CD4-positive, alpha-beta T cell treated with Interleukin-10 for 1 hour (primary cell): ENCODE measurements around the gene GATA2.

Experiments used
- DNase-seq: peaks from one replicate; pipeline ENCODE4 v3.0.0-alpha.2; 2020

The GATA2 gene

GRCh38 chr3:128455116-128455515, 37.9 kb downstream of the GATA2 start:
- DNase-seq: no peak

- no peak for DNase-seq
Observed at GRCh38 chr3:128454310-128454618, 38.7 kb downstream of the GATA2 start.

GRCh38 chr3:128453501-128454309, 39.3 kb downstream of the GATA2 start:
- DNase-seq: no peak

GRCh38 chr3:128452678-128453275, 40.2 kb downstream of the GATA2 start:
- DNase-seq: no peak

- DNase-seq: no peak
Observed at GRCh38 chr3:128452120-128452519, 40.9 kb downstream of the GATA2 start.

GRCh38 chr3:128449111-128449638, 43.8 kb downstream of the GATA2 start:
- no peak for DNase-seq

GRCh38 chr3:128448491-128448890, 44.5 kb downstream of the GATA2 start:
- DNase-seq: peak; percentile 46

GRCh38 chr3:128447561-128448013, 45.4 kb downstream of the GATA2 start:
- peak; percentile 2 for DNase-seq

- DNase-seq: no peak
Observed at GRCh38 chr3:128446821-128447220, 46.2 kb downstream of the GATA2 start.

- DNase-seq: no peak
Observed at GRCh38 chr3:128445357-128445756, 47.6 kb downstream of the GATA2 start.

GRCh38 chr3:128443771-128444170, 49.2 kb downstream of the GATA2 start:
- DNase-seq: no peak

GRCh38 chr3:128442949-128443348, 50.1 kb downstream of the GATA2 start:
- DNase-seq: no peak

- DNase-seq: no peak
Observed at GRCh38 chr3:128442070-128442469, 50.9 kb downstream of the GATA2 start.

GRCh38 chr3:128439226-128439625, 53.8 kb downstream of the GATA2 start:
- DNase-seq: no peak

- no peak for DNase-seq
Observed at GRCh38 chr3:128438488-128439072, 54.4 kb downstream of the GATA2 start.

GRCh38 chr3:128436214-128436613, 56.8 kb downstream of the GATA2 start:
- no peak for DNase-seq

GRCh38 chr3:128435561-128435960, 57.4 kb downstream of the GATA2 start:
- no peak for DNase-seq

- no peak for DNase-seq
Observed at GRCh38 chr3:128435058-128435457, 57.9 kb downstream of the GATA2 start.

- DNase-seq: no peak
Observed at GRCh38 chr3:128434524-128434923, 58.5 kb downstream of the GATA2 start.

GRCh38 chr3:128433837-128434165, 59.2 kb downstream of the GATA2 start:
- no peak for DNase-seq

- DNase-seq: no peak
Observed at GRCh38 chr3:128432971-128433836, 59.8 kb downstream of the GATA2 start.

GRCh38 chr3:128432301-128432970, 60.6 kb downstream of the GATA2 start:
- no peak for DNase-seq
